Suprapubic skin (tissue), 4 donors: ENCODE measurements around the gene RAB36. TPM values are rescaled to one million over a fixed set of nuclear protein-coding genes. Genes with fewer than 3 reads are reported as not detected.

ENCODE experiments used
- DNase-seq, 2 donors: peaks; one replicate each; pipeline ENCODE4 v3.0.0-alpha.2; 2019; ENCODE audit warnings: low spot score in 2 of 2
- H3K27ac ChIP-seq: fragments of 200-600 bp; sonication (generic); one replicate; pipeline ENCODE4 v1.5.1; 2019
- H3K27me3 ChIP-seq: fragments of 200-600 bp; sonication (generic); one replicate; pipeline ENCODE4 v1.5.1; 2019
- H3K36me3 ChIP-seq: fragments of 200-600 bp; sonication (generic); one replicate; pipeline ENCODE4 v1.5.1; 2019
- H3K4me1 ChIP-seq: fragments of 200-600 bp; sonication (generic); one replicate; pipeline ENCODE4 v1.5.1; 2019
- H3K4me3 ChIP-seq: fragments of 200-600 bp; sonication (generic); one replicate; pipeline ENCODE4 v1.5.1; 2019; ENCODE audit warnings: mild to moderate bottlenecking
- H3K9me3 ChIP-seq: fragments of 200-600 bp; sonication (generic); one replicate; pipeline ENCODE4 v1.5.1; 2019
- CTCF ChIP-seq, 2 donors: fragments of 200-600 bp in 1 of 2; fragments of 450-650 bp in 1 of 2; sonication (generic) in 1 of 2; IDR thresholded peaks; one replicate each; pipeline ENCODE4 v1.5.1; 2016 to 2019; ENCODE audit warnings: antibody characterized with exemption in 2 of 2, mild to moderate bottlenecking in 1 of 2, moderate library complexity in 1 of 2
- EP300 ChIP-seq: sonication (generic); formaldehyde crosslinking; IDR thresholded peaks from one replicate; pipeline ENCODE4 v1.6.1; 2017; ENCODE audit warnings: antibody characterized with exemption
- POLR2A ChIP-seq, 2 donors: fragments of 450-650 bp; IDR thresholded peaks; one replicate each; pipeline ENCODE4 v1.6.1; 2017; ENCODE audit warnings: antibody characterized with exemption in 2 of 2, mild to moderate bottlenecking in 2 of 2, moderate library complexity in 2 of 2
- POLR2AphosphoS5 ChIP-seq, 3 donors: sonication (generic); formaldehyde crosslinking; IDR thresholded peaks; one replicate each; pipeline ENCODE4 v1.6.1; 2017; ENCODE audit warnings: antibody characterized with exemption in 3 of 3
- whole genome bisulfite sequencing: methylation state at CpG from one replicate; pipeline ENCODE4 v1.1.5; 2018; 5-methylcytosine and 5-hydroxymethylcytosine counted together
- total RNA-seq, 4 donors: library from RNA; depleted of rRNA; stranded (reverse); fragments of >200 nt; gene quantifications; one replicate each; pipeline ENCODE4 v1.1.0, GENCODE V29; 2016

Gene RAB36
- total RNA-seq, 4 donors from 2014 or later: 1.7 to 3.1 (median 2.9) TPM

GRCh38 chr22:23205339-23206049, 60.2 kb downstream of the RAB36 start:
- 47% methylated on average over 9 of the region's 9 CpGs for WGBS
- peaks cover 27% of the 10 kb centered on the region for H3K4me1 ChIP-seq
- H3K27ac ChIP-seq: no peak overlapping the region
- no peaks in the 10 kb centered on the region for H3K27me3 ChIP-seq
- no peaks in the 10 kb centered on the region for H3K9me3 ChIP-seq
- no peaks in the 10 kb centered on the region for H3K36me3 ChIP-seq
- H3K4me3 ChIP-seq: no peak overlapping the region
- TF ChIP-seq POLR2AphosphoS5 (IDR thresholded peaks at IDR 0.05) (no peak), POLR2A (IDR thresholded peaks at IDR 0.05) (no peak), CTCF (IDR thresholded peaks at IDR 0.05) (no peak), EP300 (no peak)
- DNase-seq: no peak

GRCh38 chr22:23206915-23207314, 61.6 kb downstream of the RAB36 start:
- H3K27ac ChIP-seq: no peak overlapping the region
- H3K27me3 ChIP-seq: no peaks in the 10 kb centered on the region
- H3K9me3 ChIP-seq: no peaks in the 10 kb centered on the region
- no peaks in the 10 kb centered on the region for H3K36me3 ChIP-seq
- H3K4me1 ChIP-seq: peaks cover 27% of the 10 kb centered on the region
- TF ChIP-seq POLR2A (IDR thresholded peaks at IDR 0.05) (no peak), EP300 (no peak), POLR2AphosphoS5 (IDR thresholded peaks at IDR 0.05) (no peak), CTCF (IDR thresholded peaks at IDR 0.05) (no peak)
- H3K4me3 ChIP-seq: no peak overlapping the region
- no peak for DNase-seq

GRCh38 chr22:23207729-23208393, 62.6 kb downstream of the RAB36 start:
- Histone ChIP-seq H3K36me3 (no peaks in the 10 kb centered on the region), H3K4me1 (peaks cover 33% of the 10 kb centered on the region), H3K4me3 (no peak overlapping the region), H3K27ac (no peak overlapping the region), H3K9me3 (no peaks in the 10 kb centered on the region), H3K27me3 (no peaks in the 10 kb centered on the region)
- TF ChIP-seq POLR2AphosphoS5 (IDR thresholded peaks at IDR 0.05) (no peak), CTCF (IDR thresholded peaks at IDR 0.05) (no peak), EP300 (no peak), POLR2A (IDR thresholded peaks at IDR 0.05) (no peak)
- no peak for DNase-seq
- 92% methylated on average over 10 of the region's 11 CpGs for WGBS

- Histone ChIP-seq H3K27ac (no peak overlapping the region), H3K4me3 (no peak overlapping the region), H3K4me1 (peaks cover 27% of the 10 kb centered on the region), H3K27me3 (no peaks in the 10 kb centered on the region), H3K36me3 (no peaks in the 10 kb centered on the region), H3K9me3 (no peaks in the 10 kb centered on the region)
- 89% methylated on average over 6 of the region's 6 CpGs for WGBS
- no peak for TF ChIP-seq POLR2AphosphoS5 (IDR thresholded peaks at IDR 0.05)
- no peak for TF ChIP-seq CTCF (IDR thresholded peaks at IDR 0.05)
- TF ChIP-seq POLR2A (IDR thresholded peaks at IDR 0.05): no peak
- no peak for TF ChIP-seq EP300
- no peak for DNase-seq
Measured at GRCh38 chr22:23210428-23211170, 65.3 kb downstream of the RAB36 start.

GRCh38 chr22:23211622-23212021, 66.3 kb downstream of the RAB36 start:
- Histone ChIP-seq H3K9me3 (no peaks in the 10 kb centered on the region), H3K36me3 (no peaks in the 10 kb centered on the region), H3K4me1 (peaks cover 31% of the 10 kb centered on the region), H3K27ac (no peak overlapping the region), H3K27me3 (no peaks in the 10 kb centered on the region), H3K4me3 (no peak overlapping the region)
- TF ChIP-seq EP300 (no peak), CTCF (IDR thresholded peaks at IDR 0.05) (no peak), POLR2A (IDR thresholded peaks at IDR 0.05) (no peak), POLR2AphosphoS5 (IDR thresholded peaks at IDR 0.05) (no peak)
- DNase-seq: no peak
- 98% methylated on average over 3 of the region's 3 CpGs for WGBS
